ENCODE data around the gene PNPLA1.
A peak's percentile ranks its signal among the peaks of the same experiment; 100 is the strongest.

Gene PNPLA1

DNA sequence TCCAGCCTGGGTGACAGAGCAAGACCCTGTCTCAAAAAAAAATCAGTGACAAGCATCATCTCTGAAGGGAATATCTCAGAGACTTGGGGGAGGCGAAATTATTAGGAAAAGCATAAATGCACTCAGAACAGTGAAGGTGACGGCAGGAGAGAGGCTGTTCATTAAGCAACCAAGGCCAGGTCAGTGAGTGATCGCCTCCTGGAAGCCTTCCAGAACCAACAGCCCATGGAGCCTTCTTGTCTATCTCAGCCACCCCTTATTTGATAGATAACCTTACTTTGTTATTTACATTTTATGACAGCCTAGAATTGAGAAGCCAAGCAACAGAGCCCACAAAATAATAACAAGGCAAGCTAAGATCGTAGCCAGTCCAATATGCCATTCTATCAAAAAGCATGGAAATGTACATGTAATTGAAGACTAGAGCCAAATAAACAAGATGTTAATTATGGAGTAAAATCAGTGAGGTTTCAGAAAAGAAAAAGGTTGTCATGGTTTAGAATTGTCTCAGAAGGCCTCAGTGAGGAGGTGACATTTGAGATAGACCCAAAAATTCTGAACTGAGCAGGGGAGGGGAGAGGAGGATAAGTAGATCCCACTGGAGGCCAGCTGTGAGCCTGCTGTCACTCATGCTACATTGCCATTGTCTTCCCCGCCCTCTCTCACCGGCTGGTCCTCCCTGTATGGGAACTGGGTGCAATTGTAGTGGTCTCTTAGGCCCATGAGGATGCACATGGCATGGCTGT, 49.0 kb downstream of the PNPLA1 start:
- DNase-seq = no peak

DNA sequence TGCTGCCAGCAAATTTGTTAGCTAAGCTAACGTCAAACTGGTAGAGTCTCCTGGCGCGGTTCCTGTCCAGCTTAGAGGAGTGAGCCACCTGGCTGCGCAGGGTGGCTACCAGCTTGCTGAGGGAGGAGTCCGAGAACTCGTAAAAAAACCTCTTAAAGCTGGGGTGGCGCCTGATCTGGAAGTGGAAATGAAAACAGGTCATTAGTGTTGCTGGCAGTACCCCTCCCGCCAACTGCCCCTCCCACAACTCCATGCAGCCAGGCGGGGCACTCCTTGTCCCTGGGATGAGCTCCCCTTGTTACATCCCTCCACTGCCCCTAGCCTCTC, 49.5 kb downstream of the PNPLA1 start:
- DNase-seq = no peak

DNA sequence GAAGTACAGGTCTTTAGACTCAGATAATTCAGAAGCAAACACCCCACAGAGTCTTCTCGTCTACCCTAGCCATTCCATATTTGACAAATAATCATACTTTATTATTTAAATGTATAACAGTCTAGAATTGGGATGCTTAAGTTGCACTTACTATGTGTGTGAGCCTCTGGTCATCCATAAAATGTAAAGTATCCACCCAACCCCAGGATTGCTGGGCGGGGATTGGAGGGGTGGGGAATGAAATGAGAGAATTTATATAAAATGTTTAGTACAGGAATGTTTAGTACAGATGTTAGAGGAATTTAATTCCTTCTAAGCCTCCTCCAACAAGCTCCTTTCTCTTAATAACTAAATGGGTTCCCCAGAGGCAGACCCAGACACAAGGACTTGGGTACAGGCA, 50.0 kb downstream of the PNPLA1 start:
- DNase-seq = no peak

DNA sequence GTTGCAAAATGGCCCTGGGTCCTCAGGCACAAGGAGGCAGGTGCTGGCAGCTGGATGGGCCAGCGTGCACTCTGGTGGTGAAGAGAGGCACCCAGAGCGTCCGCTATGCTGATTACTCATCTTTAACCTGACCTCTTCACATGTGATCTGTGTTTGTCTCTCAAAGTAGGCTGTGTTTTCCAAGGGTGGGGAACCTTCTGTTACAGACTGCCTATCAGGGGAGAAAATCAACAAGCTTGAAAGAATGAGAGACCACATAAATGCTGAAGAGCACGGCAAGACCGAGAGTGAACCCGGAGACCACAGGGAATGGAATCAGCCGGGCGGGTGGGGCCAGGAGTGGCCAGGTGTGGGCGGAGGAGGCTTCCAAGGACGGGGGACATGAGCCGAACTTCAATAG, 50.6 kb downstream of the PNPLA1 start:
- no peak for DNase-seq

DNA sequence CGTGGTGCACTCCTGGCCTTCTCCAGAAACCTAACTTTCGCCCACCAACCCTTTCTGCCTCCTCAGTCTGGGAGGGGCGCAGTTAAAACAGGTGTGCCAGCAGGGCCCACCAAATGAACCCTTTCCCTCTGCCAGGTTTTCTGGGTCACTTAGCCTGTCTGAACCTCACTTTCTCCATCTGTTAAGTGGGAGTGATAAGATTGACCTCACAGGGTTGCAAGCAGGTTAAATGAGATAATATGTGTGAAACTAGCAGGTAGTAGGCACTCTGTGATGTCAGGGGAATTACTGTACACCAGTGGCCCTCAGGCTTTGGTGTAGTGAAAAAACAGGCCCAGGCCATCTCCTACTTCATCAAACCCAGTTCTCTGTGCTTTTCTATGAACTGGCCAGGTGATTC, 52.7 kb downstream of the PNPLA1 start:
- no peak for DNase-seq

DNA sequence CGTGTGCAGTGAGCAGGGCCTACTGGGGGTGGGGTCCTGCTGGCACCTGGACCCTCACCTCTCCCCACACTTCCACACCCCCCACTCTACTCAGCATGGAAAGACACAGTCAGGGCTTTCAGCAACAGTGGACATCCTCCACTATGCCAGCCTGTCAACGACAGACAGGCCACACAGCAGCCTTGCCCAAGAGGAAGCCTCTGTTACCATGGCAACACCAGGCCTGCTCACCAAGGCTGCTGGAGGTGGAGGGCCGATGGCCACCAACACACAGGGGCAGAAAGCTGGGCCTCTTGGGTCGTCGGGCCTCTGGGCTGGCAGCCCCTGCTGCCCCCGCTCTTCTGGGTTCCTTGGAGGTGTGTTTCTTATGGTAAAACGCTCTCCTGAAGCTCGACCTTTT, 53.2 kb downstream of the PNPLA1 start:
- DNase-seq = no peak

DNA sequence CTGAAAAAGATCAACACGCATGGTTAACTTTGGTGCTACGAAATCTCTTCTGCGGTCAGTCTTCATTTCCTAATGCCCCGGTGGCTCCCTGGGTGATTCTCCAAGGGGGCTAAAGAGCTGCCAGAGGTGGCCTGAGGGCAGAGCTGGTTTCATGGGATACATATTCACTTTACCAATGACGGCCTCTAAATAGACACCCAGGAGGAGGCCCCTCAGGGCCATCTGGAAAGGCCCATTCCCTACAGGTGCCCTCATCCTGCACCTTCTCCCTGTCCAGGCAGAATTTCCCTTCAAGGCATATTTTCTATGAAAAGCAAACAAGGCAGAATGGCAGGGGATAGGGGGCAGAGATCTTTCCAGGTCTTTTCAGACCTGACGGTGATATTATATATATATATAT, 54.3 kb downstream of the PNPLA1 start:
- no peak for DNase-seq

DNA sequence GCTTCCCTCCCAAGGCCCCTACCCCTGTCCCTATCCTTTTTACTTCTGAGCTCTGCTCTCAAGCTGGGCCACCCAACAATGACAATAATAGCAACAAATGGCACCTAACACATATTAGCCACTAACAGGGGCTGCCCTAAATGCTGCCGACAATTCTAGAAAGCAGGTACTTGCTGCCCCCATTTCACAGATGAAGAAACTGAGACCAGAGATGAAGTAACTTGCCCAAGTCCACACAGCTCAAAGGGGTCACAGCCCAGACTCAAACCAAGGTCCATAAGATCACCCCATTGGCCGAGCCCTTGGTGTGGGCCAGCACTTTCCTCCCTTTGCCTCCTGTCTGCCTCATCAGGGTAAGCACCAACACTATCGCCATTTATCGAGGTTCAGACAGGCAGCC, 54.9 kb downstream of the PNPLA1 start:
- DNase-seq = no peak

DNA sequence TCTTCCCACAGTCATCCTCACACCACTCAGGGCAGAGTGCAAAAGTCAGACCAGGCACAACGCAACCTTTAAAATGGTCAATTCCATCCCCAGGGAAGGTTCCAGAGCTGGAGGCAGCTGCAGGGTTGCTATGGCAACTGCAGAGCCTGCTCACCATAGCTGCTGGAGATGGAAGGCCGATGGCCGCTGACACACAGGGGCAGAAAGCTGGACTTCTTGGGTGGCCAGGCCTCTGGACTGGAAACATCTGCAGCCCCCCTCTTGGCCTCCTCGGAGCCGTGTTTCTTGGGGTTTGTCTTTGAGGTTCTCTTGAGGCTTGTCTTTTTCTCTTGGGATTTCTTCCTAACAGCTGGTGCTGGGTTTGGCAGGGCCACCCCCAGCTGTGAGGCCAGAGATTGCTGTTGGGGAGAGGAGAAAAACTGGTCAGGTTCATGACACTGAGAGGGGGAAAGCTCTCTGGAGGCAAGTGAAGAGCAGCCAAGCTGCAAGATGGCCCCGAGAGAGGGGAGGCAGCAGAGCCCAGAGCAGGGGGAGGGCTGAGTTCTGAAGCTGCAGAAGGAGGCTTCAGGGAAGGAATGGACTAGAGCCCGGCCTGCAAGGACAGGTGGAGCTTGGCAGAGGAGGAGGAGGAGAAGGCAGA, 56.6 kb downstream of the PNPLA1 start:
- DNase-seq = no peak

DNA sequence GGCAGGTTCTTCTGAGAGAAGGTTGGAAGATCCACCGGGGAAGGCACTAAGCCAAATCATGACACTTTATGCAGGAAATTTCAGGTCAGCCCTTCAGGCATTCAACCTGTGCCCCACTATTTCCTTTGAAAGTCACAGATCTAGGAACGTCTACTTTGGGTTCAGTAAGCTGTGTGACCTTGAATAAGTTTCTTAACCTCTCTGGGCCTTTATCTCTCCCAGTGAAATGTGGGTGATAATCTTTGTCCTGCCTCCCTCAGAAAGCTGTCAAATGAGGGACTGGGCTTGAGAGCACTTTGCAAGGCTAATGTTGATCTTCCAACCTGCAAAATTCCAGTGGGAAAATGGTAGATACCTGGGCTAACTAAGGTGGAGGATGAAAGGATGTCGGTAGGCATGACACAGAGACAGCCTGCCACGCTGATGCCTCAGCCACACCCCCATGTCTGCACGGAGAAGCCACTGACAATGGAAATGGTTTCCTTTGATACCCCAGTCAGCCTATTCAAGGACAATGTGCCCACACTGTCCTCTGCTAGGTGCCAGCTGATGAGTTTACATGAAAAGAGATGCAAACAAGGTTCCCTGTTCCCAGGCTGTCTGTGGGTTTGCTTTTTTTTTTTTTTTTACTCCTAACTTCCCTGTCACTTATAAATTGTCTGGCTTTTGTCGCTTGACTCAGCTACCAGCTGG, 57.5 kb downstream of the PNPLA1 start:
- DNase-seq = no peak

DNA sequence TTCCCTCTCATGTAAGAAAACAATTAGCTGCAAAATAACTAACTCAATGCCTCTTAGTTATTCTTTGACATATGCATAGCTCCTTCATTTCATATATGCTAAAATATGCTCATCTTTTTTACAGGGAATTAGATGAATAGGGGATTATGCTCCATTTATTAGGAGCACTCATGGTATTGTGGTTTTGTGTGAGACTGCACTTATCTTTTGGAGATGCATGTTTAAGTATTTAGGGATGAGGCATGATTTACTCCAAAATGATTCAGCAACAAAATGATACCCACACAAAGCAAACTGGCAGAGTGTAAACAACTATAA, 58.0 kb downstream of the PNPLA1 start:
- no peak for DNase-seq

DNA sequence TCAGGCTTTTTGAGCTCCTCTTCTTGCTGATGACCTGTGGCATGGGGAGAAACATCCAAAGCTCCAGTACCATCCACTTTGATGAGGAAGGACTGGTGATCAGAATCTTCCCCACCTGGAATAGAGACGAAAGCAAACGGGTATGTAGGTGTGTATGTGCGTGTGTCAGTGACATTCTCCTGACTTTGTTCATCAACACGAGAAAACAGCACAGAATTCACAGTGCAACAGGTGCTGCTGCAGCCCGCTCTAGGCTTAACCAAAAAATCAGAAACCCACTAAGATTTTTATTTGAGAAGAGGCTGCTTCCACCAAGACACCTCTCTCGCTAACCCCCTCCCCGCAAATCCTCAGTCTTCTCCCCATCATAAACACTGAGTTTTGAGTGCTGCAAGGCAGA, 58.7 kb downstream of the PNPLA1 start:
- no peak for DNase-seq

DNA sequence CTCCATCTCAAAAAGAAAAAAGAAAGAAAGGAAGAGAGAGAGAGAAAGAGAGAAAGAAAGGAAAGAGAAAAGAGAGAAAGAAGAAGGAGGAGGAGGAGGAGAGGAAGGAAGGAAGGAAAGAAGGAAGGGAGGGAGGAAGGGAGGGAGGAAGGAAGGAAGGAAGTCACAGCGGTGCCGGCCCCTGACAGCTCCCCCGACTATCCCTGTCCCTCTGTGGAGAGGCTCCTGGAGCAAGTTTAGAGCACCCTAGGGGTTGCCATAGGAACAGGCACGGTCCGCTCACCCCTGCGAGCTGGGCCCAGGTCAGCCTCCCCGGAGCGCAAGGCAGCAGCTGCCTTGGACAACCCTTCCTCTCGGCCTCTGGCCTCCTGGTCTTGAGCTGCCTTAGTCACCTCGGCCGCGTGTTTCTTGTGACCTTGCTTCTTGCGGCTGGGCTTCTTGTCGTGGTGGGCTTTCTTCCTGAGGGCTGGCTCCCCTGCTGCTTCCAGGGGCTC, 60.0 kb downstream of the PNPLA1 start:
- DNase-seq = no peak

DNA sequence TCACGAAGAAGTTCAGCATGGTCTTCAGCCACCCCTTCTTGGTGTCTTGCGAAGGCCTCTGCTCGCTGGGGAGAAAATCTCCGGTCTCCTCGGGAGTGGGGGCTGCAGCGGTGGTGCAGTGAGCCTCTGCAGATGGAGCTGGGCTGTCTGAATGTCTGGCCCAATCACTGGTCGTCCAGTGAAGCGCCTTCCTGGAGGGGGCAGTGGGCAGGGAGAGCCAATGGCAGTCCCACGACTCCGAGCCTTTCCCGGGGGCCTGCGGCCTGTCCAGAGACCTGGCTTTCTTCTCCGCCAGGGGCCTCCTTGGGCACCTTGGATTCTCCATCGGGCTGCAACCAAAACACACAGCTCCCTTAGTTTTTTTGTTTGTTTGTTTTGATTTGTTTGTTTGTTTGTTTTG, 60.5 kb downstream of the PNPLA1 start:
- DNase-seq = no peak

DNA sequence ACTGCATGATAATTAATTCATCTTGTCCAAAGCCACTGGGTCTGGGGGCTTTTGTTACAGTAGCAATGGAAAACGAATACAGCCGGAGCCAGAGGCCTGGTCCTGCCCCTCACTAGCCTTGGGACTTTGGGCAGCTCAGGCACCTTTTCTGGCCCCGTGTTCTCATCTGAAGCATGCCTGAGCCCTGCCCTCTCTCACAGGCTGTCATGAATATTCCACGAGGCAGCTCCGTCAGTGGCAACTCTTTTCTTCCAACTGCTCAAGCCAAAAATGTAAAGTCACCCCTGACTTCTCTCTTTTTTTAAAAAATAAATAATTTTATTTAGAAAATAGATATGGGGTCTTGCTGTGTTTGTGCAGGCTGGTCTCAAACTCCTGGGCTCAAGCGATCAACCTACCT, 61.5 kb downstream of the PNPLA1 start:
- no peak for DNase-seq

DNA sequence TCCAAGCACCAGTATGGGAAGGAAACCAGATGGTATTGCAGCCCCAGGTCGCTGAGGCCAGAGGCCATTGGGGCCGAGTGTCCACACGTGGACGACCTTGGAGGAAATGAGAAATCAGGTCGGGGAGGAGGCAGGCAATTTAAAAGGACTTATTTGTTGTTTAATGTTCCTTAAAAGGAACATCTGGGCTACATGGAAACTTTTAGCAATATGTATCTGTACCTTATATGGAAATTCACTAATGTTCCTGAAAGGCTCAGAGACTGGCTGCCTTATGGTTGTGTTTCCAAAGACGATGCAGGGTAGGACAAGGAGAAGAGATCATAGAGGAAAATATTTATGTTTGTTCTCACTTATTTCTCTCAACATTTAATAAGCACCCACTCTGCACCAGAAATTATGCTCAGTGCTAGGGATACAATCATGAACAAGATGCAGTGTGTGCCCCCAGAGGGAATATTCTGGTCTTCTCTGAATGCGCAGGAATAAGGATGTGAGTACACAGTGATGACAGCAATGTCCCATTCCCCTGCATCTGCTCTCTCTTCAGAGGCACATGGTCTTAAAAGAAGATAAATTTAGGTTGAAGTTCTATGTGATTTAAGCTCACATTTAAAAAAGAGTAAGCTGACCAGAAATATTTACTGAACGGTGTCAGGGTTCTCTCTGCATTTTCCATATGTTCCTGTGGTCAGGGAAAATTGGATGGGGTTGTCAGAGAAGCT, 63.5 kb downstream of the PNPLA1 start:
- DNase-seq = no peak

DNA sequence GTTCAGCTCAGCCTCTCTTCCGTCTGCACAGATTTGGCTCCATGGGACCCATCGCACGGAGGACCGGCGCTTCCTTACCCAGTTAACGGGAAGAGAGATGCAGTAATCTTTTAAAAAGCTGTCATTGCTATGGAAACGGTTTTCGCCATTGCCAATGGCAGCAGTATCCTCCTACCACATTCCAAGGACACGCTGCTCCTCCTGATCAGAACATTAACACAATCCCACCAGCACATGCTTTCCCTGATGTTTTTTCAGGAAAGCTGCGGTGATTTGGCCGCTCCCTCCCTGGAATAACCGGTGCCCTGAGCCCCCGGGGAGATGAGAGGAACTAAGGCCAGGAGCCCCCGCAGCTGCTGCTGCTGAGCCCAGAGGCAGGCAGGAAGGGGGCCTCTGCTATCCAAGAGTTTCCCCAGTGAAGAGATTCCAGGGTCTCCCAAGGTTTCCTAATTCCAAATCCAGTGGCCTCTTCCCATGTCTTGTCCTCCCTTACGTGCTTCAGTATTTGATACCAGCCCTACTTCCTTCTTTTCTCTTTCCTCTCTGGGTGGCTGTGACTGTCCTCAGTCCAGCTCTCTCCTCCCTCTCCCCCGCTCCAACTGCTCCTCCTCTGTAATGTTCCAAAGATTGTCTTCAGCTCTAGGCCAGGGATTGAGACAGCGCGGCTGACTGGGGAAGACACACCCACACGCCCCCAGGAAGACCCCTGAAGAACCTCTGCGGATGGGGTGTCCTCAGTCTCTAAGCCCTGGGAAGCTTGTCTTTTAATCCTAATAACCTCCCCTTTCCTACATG, 64.3 kb downstream of the PNPLA1 start:
- DNase-seq = no peak

DNA sequence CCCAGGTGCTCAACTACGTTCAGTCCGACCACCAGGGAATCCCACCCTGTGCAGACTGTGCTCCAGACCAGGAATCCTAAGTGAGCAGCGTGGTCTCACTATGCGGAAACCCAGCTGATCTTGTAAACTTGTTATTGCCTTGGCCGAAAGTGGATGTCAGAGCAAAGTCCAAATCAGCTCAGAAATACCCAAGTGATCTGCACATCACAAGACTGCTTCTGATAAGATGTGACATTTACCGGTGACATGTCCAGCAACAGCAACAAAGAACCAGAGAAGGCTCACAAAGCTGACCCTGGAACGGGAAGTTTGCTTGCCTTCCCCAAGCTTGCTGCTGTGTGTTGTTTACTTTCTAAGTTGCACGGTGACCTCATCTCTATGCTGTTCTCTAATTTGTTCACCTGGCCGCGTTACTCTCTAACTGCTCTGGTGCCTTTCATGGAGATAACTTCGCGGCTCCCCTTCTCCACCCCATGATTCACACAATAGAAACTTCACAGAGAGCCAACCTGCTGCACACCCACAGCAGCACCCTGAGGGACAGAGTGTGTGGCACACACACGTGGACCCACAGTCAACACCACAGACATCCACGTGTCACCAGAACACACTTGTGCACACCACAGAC, 65.1 kb downstream of the PNPLA1 start:
- DNase-seq = no peak

DNA sequence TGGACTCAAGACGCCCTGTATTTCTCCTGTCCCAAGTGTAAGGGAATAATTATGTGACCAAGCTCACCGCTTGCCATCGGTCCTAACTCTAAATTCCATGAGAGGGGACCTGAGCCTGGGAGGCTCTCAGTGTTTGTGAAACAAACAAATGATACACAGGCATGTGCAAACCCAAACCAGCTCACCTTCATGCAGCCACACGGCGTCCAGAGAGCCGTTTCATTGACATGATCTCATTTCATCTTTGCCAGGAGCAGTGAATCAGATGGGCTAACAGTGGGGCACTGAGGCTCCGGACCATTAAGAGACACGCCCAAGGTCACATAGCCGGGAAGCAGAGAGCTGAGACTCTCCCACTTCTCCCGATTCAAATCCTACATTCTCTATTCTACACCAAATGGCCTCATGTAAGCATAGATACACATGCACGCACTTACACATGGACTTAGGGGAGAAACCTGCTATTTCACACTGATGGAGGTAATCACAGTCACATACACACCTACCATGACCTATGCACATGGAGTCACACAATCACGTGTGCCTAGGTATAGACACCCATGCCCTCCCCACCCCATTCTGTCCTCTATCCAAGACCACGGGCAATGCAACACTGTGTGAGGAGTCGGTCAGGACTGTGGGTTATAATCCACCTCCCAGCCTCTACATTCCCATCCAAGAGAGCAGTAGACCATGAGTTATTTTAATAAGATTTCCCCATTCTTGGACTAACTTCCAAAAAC, 65.8 kb downstream of the PNPLA1 start:
- DNase-seq = no peak

DNA sequence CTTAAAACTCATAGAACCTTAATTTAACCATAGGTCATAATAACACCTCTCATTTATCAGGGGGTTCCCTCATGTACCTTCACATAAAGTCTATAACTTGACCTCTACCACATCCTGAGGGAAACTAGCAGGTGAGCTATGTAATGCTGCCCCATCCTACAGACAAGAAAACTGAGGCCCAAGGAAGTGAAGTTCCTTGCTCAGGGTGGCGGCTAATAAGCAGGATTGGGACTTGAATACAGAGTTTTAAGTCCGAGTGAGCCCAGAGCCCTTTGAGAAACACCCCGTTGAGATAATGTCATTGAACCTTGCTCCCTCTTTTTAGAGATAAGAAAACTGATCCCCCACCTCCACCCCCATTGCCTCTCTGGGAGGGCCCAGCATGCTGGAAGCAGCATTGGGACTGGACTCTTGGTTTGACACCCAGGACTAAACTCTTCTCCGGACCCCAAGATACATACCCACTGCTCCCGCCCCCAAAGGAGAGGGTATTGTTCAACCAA, 66.4 kb downstream of the PNPLA1 start:
- DNase-seq = no peak

DNA sequence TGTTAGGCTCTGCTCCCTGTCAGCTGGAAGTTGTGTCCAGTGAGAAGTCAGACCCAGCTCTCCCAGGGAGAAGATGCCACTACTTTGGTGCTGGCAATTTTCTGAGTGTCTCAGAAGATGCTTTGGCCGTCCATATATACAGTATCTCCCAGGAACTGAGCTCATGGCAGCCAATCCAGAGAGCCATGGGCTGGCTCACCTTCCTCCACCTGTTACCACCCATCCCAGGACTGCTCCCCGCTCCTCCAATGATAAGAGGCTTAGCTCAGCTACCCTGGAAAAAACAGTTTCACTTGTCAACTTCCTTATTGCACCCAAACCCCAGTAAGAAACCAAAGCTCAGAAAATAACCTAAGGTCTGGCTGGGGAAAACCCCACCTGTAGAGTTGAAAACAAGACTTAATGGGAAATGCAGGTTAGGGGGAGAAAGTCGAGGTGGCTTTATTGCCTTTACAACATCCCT, 67.0 kb downstream of the PNPLA1 start, which contains the start of gene BNIP5:
Gene BNIP5, minus strand, starts transcription at position 110 of the 463 bp plus-strand sequence. CDS start 6,198 bp downstream, outside the sequence.
- peak; percentile 24 for DNase-seq

Measured in CD4-positive, alpha-beta T cell treated with Interleukin-4 for 4 hours (primary cell).